A673 (cell line): ENCODE results near the gene SLC4A8. TPM values are rescaled to one million over a fixed set of nuclear protein-coding genes. Genes with fewer than 3 reads are reported as not detected.

Source experiments
- BruUV-seq: library from RNA; stranded (reverse); fragments of 400-500 nt; replicated peaks from 2 replicates; lab custom pipeline; 2021; lab: Mats Ljungman, UMichigan
- CTCF ChIA-PET: fragments of 300-600 bp; sonication (Branson Sonifier 250); formaldehyde crosslinking; loops from one replicate; lab custom pipeline; 2022; ENCODE audit warnings: antibody characterized with exemption; lab: Charles Lee
- POLR2A ChIA-PET: fragments of 300-600 bp; sonication (Branson Sonifier 250); formaldehyde crosslinking; loops from one replicate; lab custom pipeline; 2022; ENCODE audit warnings: antibody characterized with exemption; ENCODE audit not compliant: low non-redundant PET; lab: Charles Lee
- DNase-seq: peaks from one replicate; pipeline ENCODE4 v3.0.0-alpha.2; 2015; ENCODE audit warnings: low spot score
- H3K27ac ChIP-seq: fragments of 200-600 bp; sonication (generic); 2 replicates; pipeline ENCODE4 v1.5.1; 2016; ENCODE audit warnings: mixed run types, low read depth, mild to moderate bottlenecking, mixed read lengths, antibody characterized with exemption, low read length; ENCODE audit not compliant: poor library complexity, severe bottlenecking
- H3K27me3 ChIP-seq: fragments of 200-600 bp; sonication (generic); replicated peaks from 2 replicates; pipeline ENCODE4 v1.6.1; 2017; ENCODE audit warnings: mixed run types, low read depth, mild to moderate bottlenecking, mixed read lengths, antibody characterized with exemption, low read length; ENCODE audit not compliant: insufficient read depth, poor library complexity
- H3K36me3 ChIP-seq: fragments of 200-600 bp; sonication (generic); 2 replicates; pipeline ENCODE4 v1.6.1; 2016; ENCODE audit warnings: mixed run types, mild to moderate bottlenecking, mixed read lengths, antibody characterized with exemption, low read length; ENCODE audit not compliant: insufficient read depth, poor library complexity, severe bottlenecking
- H3K4me1 ChIP-seq: fragments of 200-600 bp; sonication (generic); 2 replicates; pipeline ENCODE4 v1.6.1; 2017; ENCODE audit warnings: mixed run types, mild to moderate bottlenecking, mixed read lengths, antibody characterized with exemption, low read length; ENCODE audit not compliant: insufficient read depth, poor library complexity, severe bottlenecking
- H3K4me3 ChIP-seq: fragments of 200-600 bp; sonication (generic); 2 replicates; pipeline ENCODE4 v1.5.1; 2016; ENCODE audit warnings: low read depth, mixed run types, mild to moderate bottlenecking, mixed read lengths, low read length; ENCODE audit not compliant: poor library complexity, severe bottlenecking
- H3K9me3 ChIP-seq: fragments of 200-600 bp; sonication (generic); 2 replicates; pipeline ENCODE4 v1.6.1; 2016; ENCODE audit warnings: mixed run types, low read depth, mild to moderate bottlenecking, mixed read lengths, antibody characterized with exemption, low read length; ENCODE audit not compliant: poor library complexity, severe bottlenecking
- CTCF ChIP-seq: fragments of 300-800, 200-600 bp; sonication (generic); conservative IDR thresholded peaks from 2 replicates; pipeline ENCODE4 v1.5.1; 2017; ENCODE audit warnings: low read depth, mild to moderate bottlenecking, antibody characterized with exemption, low read length, moderate library complexity, mixed read lengths
- EZH2 ChIP-seq: fragments of 200-600 bp; sonication (generic); IDR thresholded peaks from 2 replicates; pipeline ENCODE4 v1.6.1; 2017; ENCODE audit warnings: borderline replicate concordance, low read depth, mild to moderate bottlenecking, mixed read lengths, antibody characterized with exemption, low read length; ENCODE audit not compliant: poor library complexity, severe bottlenecking
- intact Hi-C: fragments of 100-400 bp; cut with micrococcal nuclease; formaldehyde crosslinking; loops from one replicate; pipeline ENCODE4 v1.10.0; 2022; ENCODE audit not compliant: unreplicated experiment
- total RNA-seq: library from RNA; stranded (reverse); gene quantifications from 2 replicates; pipeline ENCODE4 v1.2.3, GENCODE V29; 2021

The SLC4A8 gene
- total RNA-seq, 1 experiment from 2014 or later = 0.73 TPM

- no peaks in the 10 kb centered on the region for H3K27me3 ChIP-seq
- ChIA-PET POLR2A (no interaction called here), CTCF (interaction anchor here (0.5 kb wide), 1 partner anchor 32 kb away, joined by 7 read pairs; no protein-coding TSS in a partner anchor)
- intact Hi-C loops = no loop called here
- H3K4me3 ChIP-seq = no peak overlapping the region
- BruUV-seq = no TSS peak
- no peaks in the 10 kb centered on the region for H3K9me3 ChIP-seq
- no peak overlapping the region for H3K27ac ChIP-seq
- no peaks in the 10 kb centered on the region for H3K36me3 ChIP-seq
- TF ChIP-seq EZH2 (no peak), CTCF (no peak)
- H3K4me1 ChIP-seq = no peaks in the 10 kb centered on the region
- DNase-seq = no peak
Measured at GRCh38 chr12:51401486-51401885, 23.1 kb upstream of the SLC4A8 start.

GRCh38 chr12:51401900-51402299 lies 22.7 kb upstream of the SLC4A8 start:
- H3K36me3 ChIP-seq = no peaks in the 10 kb centered on the region
- CTCF ChIA-PET = interaction anchor here (0.5 to 0.6 kb wide), 2 partner anchors 32 to 39 kb away, joined by 7 read pairs; no protein-coding TSS in a partner anchor
- POLR2A ChIA-PET = no interaction called here

GRCh38 chr12:51403159-51403558 lies 21.5 kb upstream of the SLC4A8 start:
- CTCF ChIA-PET = no interaction called here

More at GRCh38 chr12:51401900-51402299, 22.7 kb upstream of the SLC4A8 start:
- no peak overlapping the region for H3K27ac ChIP-seq
- no peaks in the 10 kb centered on the region for H3K9me3 ChIP-seq
- TF ChIP-seq CTCF (no peak), EZH2 (no peak)
- intact Hi-C loops = no loop called here
- no peak for DNase-seq
- no peak overlapping the region for H3K4me3 ChIP-seq
- no peaks in the 10 kb centered on the region for H3K4me1 ChIP-seq
- no TSS peak for BruUV-seq
- H3K27me3 ChIP-seq = no peaks in the 10 kb centered on the region

More at GRCh38 chr12:51403159-51403558, 21.5 kb upstream of the SLC4A8 start:
- H3K27me3 ChIP-seq = no peaks in the 10 kb centered on the region
- no peak overlapping the region for H3K4me3 ChIP-seq
- intact Hi-C loops = no loop called here
- no TSS peak for BruUV-seq
- H3K36me3 ChIP-seq = no peaks in the 10 kb centered on the region
- TF ChIP-seq EZH2 = no peak
- TF ChIP-seq CTCF = no peak
- no peak overlapping the region for H3K27ac ChIP-seq
- DNase-seq = no peak
- H3K4me1 ChIP-seq = no peaks in the 10 kb centered on the region
- POLR2A ChIA-PET = no interaction called here
- no peaks in the 10 kb centered on the region for H3K9me3 ChIP-seq
